ENCODE data around the gene RIMS1.

DNA sequence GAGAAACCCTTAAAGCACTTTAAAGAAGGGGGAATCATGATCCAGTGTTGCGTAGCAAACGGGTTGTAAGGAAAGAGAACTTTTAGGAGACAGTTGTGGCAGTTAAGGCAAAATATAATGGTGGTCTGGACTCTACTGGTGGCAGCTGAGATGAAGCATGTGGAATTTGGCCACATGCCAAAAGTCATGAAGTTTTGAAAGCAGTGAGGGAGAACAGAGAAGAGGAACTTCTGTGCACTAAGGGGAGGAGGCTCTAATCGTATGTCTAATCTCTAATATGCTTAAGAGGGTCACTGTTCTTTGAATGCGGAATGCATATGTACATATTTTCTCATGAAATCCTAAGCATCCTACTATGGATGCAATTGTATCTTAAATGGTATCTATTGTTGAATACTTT, 91.5 kb downstream of the RIMS1 start:
- TF ChIP-seq, protein P1, sequence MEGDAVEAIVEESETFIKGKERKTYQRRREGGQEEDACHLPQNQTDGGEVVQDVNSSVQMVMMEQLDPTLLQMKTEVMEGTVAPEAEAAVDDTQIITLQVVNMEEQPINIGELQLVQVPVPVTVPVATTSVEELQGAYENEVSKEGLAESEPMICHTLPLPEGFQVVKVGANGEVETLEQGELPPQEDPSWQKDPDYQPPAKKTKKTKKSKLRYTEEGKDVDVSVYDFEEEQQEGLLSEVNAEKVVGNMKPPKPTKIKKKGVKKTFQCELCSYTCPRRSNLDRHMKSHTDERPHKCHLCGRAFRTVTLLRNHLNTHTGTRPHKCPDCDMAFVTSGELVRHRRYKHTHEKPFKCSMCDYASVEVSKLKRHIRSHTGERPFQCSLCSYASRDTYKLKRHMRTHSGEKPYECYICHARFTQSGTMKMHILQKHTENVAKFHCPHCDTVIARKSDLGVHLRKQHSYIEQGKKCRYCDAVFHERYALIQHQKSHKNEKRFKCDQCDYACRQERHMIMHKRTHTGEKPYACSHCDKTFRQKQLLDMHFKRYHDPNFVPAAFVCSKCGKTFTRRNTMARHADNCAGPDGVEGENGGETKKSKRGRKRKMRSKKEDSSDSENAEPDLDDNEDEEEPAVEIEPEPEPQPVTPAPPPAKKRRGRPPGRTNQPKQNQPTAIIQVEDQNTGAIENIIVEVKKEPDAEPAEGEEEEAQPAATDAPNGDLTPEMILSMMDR (IDR thresholded peaks at IDR 0.05; ENCODE audit: insufficient read depth, low read depth, low read length) = no peak
- no peak for TF ChIP-seq EZH2 (IDR thresholded peaks at IDR 0.05; ENCODE audit: insufficient read depth, low read length)

All from astrocyte (in vitro differentiated cells and primary cell).